MV-4-11 (cell line): ENCODE results near the gene MKX.
"Not testable (repeated sequence)": the region's sequence is repeated elsewhere in the genome, so short reads cannot be mapped to it uniquely, and the experiment has no call there.

ENCODE experiments used
- DNase-seq: peaks from one replicate; lab custom pipeline; 2025; lab: John Stamatoyannopoulos, UW

Gene MKX

DNA sequence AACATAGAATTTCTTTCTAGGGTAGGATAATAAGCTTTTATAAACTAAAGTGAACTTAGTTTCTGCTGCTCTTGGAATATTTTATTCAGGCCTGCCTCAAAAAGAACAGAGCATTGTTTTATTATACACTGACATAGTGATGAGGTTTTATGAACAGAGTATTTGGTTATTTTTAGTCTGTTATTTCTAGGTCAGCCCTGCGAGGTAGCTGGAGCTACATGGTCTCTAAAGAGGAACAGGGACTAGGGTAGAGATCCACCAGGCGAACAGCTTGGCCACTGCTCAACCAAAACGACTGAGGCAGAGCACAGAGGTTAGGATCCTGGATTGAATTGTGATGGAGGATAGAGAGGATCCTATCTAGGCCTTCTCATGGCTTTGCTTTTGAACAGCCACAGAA is 53.0 kb downstream of the MKX start:
- no peak for DNase-seq

- no peak for DNase-seq
Measured at GRCh38 chr10:27688991-27689390, 56.6 kb downstream of the MKX start.

GRCh38 chr10:27688276-27688675 is 57.3 kb downstream of the MKX start:
- no peak for DNase-seq

DNA sequence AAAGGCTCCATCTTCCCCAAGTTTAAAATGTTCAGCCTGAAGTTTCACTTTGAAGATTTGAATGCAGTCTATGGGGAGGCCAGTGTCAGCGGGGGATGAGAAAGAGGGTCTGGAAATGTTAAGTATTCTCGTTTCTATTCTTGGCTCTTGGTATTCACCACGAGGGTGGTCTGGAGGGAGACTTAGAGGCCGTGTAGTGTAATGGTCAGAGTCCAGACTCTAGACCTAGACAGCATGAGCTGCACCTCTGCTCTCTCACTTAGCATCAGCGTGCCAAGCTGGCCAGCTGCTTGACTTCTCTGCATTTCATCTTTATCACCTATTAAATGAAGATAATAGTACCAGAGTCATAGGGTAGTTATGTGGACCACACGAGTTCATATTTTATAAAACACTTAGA is 57.9 kb downstream of the MKX start:
- DNase-seq: no peak

DNA sequence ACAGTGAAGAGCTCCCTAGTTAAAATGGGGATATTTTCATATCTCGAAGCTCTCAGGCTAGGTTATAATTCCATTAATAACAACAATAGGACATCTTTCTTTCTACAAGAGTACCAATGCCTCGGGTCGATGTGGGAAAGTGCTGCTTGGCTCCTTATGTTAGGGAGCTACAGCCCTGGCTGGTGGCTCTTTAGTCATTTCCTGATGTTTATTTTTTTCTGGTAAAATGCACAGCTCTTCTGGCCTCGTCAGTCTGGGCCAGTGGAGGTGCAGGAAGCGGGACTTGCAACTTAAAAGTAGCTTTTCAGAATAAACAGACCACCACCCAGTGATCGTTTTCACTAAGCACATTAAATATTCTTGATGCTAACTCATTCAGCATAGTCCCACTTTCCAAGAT is 58.3 kb downstream of the MKX start:
- no peak for DNase-seq

- DNase-seq: peak; percentile 2
Measured at GRCh38 chr10:27685681-27686080, 59.9 kb downstream of the MKX start.

DNA sequence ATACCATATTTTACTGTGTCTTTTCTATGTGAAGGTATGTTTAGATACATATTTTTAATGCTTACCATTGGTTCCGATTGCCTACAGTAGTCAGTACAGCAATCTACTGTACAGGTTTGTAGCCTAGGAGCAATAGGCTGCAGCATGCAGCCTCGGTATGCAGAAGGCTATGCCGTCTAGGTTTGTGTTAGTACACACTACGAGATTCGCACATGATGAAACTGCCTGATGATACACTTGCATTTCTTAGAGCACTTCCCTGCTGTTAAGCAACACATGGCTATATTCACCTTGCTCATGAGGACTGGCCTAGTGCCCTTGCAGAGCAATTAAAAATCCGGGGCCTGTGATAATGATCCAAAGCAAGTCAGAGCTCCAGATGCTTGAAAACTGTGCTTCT is 62.4 kb downstream of the MKX start:
- DNase-seq: no peak

DNA sequence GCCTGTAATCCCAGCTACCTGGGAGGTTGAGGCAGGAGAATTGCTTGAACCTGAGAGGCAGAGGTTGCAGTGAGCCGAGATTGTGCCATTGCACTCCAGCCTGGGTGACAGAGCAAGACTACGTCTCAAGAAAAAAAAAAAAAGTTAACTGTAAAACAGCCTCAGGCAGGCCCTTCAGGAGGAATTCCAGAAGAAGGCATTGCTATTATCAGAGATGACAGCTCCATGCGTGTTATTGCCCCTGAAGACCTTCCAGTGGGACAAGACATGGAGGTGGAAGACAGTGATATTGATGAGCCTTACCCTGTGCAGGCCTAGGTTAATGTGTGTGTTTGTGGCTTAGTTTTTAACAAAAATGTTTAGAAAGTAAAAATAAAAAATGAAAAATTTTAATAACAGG is 63.8 kb downstream of the MKX start:
- DNase-seq: not testable (repeated sequence)

GRCh38 chr10:27680691-27681605 is 64.7 kb downstream of the MKX start:
- DNase-seq: peak; percentile 47

DNA sequence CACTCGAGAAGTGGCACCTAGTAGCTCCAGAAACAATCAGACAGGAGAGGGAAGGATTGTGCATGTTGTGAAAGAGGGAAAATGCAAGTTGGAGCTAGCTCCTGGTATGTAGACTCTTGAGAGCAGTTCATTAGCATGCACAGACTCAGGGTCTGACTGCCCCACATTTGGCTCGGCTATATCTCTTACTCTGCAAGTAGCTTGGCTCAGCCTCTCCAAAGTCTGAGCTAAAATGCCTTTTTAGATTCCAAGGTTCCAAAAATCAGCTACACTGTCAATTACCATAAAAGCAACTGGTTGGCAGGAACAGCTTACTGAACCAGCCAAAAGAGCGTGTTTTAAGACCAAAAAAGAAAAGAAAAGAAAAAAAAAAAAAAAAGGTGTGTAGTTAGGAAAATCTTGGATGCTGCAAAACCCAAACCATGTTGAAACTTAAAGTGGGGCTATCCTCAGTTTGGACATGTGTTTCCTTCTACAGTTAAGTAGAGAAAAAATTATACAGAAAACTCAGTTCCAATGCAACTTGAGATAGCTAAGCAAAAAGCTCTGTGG is 65.5 kb downstream of the MKX start:
- DNase-seq: no peak

DNA sequence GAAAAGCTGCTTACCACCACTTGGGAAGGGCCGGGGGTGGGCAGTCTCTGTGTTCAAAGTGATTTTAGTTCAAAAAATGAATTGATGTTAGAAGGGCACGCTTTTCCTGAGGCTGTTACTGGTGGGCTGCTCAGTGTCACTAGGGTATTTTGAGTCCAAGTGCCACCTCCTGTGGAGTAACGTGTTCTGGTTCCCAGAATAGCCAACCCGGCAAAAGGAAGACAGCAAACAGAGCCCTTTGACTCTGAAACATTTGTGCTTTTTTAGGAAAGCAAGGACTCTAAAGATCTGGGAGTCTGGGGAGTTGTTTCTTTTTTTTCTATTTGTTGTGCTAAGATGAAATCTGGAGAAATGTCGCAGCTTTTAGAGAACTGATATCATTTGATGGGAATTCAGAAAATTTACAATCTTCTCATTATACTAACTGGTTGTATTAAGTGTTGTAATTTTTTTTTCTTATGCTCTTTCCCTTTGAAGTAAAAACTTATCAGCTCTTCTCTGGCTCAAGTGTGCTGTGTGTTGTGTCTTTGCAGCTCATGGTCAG is 66.2 kb downstream of the MKX start:
- DNase-seq: no peak

DNA sequence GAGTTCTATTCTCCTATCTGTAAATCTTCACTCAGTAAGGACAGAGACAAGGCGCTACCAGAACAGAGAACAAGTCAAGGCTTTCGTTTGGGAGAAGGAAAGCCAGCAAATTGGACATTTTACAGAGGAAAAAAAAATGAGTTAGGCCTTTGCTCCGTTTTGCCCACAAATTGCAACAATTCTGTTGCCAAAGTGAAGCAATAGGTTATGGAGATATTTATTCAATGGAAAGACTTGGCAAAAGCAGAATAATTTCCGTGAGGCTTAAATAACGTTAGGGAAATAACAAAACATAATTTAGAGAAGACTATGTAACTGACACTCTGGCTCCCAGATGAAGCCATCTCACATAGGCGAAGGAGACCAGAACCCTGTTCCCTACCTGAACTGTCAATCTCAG is 67.5 kb downstream of the MKX start:
- DNase-seq: no peak

DNA sequence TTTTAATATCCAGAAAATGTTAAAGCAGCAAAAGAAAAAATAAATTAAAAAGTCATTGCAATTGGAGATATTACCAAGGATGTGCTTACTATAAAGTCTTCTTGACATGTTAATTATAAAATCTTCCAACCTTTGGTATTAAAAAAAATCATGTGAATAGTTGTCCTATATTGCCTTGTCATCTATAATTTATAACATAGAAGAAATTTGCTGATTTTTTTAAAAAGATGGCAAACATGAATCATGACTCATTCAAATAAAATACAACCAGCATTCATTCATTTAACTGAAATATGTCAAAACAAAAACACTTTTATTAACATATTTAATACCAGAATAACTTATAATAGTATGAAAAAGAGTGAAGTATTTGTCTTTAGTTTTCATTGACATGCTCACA is 72.6 kb downstream of the MKX start:
- no peak for DNase-seq

DNA sequence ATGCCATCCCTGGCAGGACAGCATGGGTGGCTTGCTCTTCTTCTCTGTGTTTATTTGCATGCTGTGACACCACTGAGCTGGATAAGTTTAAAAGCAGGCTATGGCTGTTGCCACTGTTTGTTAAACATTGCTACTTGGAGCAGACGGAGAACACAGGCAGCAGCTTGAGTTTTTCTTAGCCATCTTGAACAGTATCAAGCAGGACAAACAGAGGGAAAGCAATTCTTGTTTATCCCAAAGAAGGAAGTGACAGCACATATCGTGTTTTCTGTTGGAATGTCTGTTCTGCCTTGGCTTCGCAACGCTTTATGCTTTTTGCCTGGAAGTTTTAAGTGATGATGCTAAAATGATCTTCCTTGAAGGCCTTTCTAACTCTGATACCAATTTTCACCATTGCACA is 73.8 kb downstream of the MKX start:
- no peak for DNase-seq

DNA sequence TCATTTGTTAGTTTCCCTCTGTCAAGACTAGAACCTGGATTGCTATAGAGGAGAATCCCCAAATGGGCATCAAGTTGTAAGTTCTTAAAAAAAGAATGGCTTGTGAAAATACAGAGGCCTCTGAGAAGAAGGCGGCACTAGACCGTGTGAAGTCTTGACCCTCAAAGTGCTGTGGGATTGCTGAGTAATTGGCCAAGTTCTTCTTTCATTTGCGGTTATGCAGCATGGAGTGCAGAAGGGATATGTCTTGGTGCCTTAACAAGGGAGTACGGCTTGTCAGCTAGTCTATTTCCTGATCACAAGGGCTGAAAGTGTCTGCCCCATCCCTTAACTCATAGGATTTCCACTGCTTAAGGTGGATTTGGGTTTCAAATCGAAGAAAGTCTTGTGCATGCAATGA is 81.2 kb downstream of the MKX start:
- DNase-seq: peak; percentile 92

- DNase-seq: no peak
Measured at GRCh38 chr10:27663621-27664020, 82.0 kb downstream of the MKX start.

DNA sequence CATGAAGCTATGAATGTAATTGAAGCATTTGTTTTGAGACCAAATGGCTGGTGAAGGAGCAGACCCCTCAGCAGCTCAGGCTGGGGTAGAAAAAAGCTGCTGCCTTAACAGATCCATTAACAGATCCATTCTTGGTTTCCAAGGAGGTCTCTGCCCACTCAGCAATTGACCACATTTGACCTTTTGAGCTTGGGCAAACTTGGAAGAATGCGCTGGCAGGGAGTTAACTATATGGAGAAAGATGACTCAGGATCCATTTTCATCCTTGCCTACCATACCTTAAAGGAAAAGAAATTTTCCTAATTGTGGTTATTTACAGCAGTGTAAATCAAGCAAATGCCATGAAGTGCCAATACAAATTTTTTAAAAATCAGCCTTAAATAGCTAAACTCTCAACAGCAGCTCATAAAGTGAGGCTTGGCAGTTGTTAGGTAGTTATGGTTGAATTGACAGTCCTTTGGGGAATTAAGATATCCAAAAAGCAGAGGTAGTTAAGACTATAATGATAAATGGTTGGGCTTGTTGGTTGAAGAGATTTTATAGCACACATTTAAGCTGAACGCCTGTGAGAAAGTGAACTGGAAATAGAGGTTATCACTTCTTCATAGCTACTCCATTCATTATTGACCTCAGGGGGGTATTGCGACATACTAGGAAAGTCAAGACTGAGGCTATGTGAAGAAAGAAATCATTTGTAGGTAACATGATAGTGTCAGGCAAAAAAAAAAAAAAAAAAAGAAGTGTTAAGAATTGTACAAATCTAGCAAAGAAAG is 83.9 kb downstream of the MKX start:
- peak; percentile 72 for DNase-seq

- peak; percentile 63 for DNase-seq
Measured at GRCh38 chr10:27660711-27661110, 84.9 kb downstream of the MKX start.

DNA sequence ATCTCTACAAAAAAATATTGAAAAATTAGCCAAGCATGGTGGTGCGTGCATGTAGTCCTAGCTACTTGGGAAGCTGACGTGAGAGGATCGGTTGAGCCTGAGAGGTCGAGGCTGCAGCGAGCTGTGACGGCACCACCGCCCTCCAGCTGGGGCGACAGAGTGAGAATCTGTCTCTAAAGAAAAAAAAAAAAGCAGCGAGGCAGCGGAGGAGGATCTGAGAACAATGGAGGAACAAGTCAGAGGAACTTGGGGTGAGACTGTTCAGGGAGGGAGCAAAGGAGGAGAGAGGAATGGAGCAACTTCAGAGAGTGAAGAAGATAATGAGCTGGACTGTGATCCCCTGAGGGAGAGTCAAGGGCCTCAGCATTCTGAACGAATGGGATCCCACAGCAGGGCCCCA is 85.4 kb downstream of the MKX start:
- peak; percentile 72 for DNase-seq

GRCh38 chr10:27659786-27660185 is 85.8 kb downstream of the MKX start:
- peak; percentile 35 for DNase-seq

DNA sequence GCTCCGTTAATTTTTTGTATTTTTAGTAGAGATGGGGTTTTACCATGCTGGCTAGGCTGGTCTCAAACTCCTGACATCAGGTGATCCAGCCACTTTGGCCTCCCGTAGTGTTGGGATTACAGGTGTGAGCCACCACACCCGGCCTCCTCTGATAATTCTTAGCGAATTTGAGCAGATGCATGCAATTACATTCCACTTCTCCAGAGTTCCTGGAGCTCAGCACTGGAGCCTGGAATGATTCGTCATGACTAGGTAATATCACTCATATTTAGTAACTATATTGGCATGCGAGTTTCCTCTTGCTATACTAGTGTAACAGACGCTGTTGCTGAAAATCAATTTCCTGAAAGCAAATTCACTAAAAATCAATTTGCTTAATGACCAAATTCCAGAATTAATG is 86.8 kb downstream of the MKX start:
- DNase-seq: no peak

DNA sequence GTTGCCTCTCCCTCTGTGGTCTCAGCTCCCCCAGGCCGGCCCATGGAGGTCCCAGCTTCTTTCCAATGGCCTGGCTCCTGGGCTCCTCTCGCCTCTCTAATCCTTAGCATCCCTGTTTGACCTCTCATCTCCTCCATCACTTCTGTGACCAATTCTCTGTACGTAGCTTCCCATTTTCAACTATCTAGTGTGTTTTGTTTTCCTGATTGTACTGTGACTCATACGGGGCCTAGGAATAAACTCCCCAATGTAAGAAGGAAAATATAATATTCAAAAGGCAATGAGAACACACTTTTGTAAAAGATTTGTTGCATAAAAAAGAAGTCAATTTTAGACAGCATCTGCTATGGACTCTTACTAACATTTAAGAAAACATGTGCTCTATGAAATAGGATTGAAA is 90.3 kb downstream of the MKX start:
- DNase-seq: no peak

- no peak for DNase-seq
Measured at GRCh38 chr10:27654284-27654683, 91.3 kb downstream of the MKX start.
